Measurements from ENCODE around the gene PHACTR1. TPM values are rescaled to one million over a fixed set of nuclear protein-coding genes. Genes with fewer than 3 reads are reported as not detected.

The PHACTR1 gene
- total RNA-seq, 4 donors from 2014 or later = 1.2 to 3.2 (median 1.6) TPM; not detected in 1

DNA sequence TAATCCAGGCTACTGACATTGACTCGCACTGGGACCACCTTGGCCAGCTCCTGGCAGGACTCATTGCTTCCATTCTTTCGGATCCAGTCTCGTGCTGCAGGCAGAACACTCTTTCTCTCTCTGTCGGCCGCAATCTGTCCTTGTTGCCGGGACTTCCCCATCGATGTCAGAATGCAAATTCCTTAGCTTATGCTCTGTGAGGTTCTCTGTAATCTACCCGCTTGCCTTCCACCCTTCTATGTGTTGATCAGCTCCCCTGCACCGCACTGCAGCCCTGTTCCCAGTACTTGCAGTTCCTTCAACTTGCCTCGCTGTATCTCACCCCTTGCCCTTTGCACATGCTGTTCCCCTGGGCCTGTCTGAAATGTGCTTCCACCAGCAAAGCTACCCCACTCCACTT, 182.0 kb downstream of the PHACTR1 start:
- no peaks in the 10 kb centered on the region for H3K36me3 ChIP-seq
- TF ChIP-seq, protein P1, sequence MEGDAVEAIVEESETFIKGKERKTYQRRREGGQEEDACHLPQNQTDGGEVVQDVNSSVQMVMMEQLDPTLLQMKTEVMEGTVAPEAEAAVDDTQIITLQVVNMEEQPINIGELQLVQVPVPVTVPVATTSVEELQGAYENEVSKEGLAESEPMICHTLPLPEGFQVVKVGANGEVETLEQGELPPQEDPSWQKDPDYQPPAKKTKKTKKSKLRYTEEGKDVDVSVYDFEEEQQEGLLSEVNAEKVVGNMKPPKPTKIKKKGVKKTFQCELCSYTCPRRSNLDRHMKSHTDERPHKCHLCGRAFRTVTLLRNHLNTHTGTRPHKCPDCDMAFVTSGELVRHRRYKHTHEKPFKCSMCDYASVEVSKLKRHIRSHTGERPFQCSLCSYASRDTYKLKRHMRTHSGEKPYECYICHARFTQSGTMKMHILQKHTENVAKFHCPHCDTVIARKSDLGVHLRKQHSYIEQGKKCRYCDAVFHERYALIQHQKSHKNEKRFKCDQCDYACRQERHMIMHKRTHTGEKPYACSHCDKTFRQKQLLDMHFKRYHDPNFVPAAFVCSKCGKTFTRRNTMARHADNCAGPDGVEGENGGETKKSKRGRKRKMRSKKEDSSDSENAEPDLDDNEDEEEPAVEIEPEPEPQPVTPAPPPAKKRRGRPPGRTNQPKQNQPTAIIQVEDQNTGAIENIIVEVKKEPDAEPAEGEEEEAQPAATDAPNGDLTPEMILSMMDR (IDR thresholded peaks at IDR 0.05) = no peak
- TF ChIP-seq EP300 (IDR thresholded peaks at IDR 0.05; ENCODE audit: low read depth) = no peak
- no peak for TF ChIP-seq POLR2AphosphoS5 (IDR thresholded peaks at IDR 0.05)
- TF ChIP-seq POLR2A (IDR thresholded peaks at IDR 0.05) = no peak
- intact Hi-C loops (cut with DNase I; ENCODE audit: low total_unique reads) = loop anchor here (5.0 to 10.0 kb wide), 2 partner anchors 264 to 1286 kb away; no protein-coding TSS in a partner anchor
- no peak overlapping the region for H3K4me3 ChIP-seq
- peaks cover 0 to 7% (median under 1%) of the 10 kb centered on the region in 4 donors for H3K4me1 ChIP-seq
- in situ Hi-C loops (cut with MboI; ENCODE audit: low pct_ligation_motif_present in 1 of 4, low pct_unique_long_range_greater_than_20kb in 1 of 4, low sequenced_read_pairs in 3 of 4) = loop anchor here (10.0 to 25.0 kb wide), 4 partner anchors 254 to 1311 kb away; no protein-coding TSS in a partner anchor
- H3K9me3 ChIP-seq = no peaks in the 10 kb centered on the region
- peaks cover 19% of the 10 kb centered on the region for H3K27me3 ChIP-seq
- no peak overlapping the region for H3K27ac ChIP-seq
- DNase-seq = no peak
- WGBS, 2 donors (ENCODE audit: low coverage in 1 of 2) = 77 to 85% methylated on average over 4 to 10 of the region's 10 CpGs

DNA sequence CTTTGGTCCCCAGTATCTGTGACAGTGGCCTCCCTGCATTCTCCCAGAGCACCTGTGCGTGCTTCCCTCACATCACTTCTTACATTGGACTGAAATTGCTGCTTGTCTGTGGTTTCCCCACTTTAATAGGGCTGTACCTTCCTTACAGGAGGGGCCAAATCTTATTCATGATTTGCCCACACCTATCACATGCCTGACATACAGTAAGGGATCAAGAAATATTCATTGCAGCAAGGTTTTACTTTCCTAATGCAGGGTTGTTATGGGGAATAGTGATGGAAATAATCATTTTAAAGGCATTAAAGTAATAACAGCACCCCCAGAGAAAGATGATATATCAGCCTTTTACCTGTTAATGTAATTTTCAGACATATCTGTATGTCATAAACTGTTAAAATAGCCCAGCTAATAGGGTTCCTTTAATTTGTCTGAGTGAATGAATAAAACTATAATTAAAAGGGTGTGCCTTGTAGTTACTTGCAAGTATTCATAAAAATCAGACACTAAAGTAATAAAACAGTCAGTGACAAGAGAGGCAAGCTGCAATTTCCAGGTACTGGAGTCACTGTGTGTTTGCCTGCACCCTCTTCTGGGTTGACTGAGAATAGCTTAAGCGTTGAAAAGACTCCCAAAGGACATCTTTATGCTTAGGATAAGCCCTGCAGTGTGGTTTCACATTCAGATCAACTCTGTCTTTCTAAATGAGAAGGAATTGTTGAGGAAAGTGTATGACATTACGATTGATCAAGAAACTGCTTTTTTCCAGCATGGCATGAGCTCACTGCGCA, 182.7 kb downstream of the PHACTR1 start:
- no peak overlapping the region for H3K27ac ChIP-seq
- no peaks in the 10 kb centered on the region for H3K36me3 ChIP-seq
- peaks cover 19% of the 10 kb centered on the region for H3K27me3 ChIP-seq
- TF ChIP-seq, protein P1 (IDR thresholded peaks at IDR 0.05) = no peak
- no peak for TF ChIP-seq POLR2AphosphoS5 (IDR thresholded peaks at IDR 0.05)
- DNase-seq = no peak
- intact Hi-C loops (cut with DNase I; ENCODE audit: low total_unique reads) (loop anchor here (5.0 to 10.0 kb wide), 2 partner anchors 264 to 1287 kb away; no protein-coding TSS in a partner anchor), in situ Hi-C loops (cut with MboI; ENCODE audit: low pct_ligation_motif_present in 1 of 4, low pct_unique_long_range_greater_than_20kb in 1 of 4, low sequenced_read_pairs in 3 of 4) (loop anchor here (10.0 to 25.0 kb wide), 4 partner anchors 254 to 1312 kb away; no protein-coding TSS in a partner anchor)
- peaks cover 0 to under 1% (median 0%) of the 10 kb centered on the region in 4 donors for H3K4me1 ChIP-seq
- H3K4me3 ChIP-seq = no peak overlapping the region
- 28 to 38% methylated on average over 2 to 4 of the region's 4 CpGs for WGBS, 2 donors (ENCODE audit: low coverage in 1 of 2)
- no peaks in the 10 kb centered on the region for H3K9me3 ChIP-seq

DNA sequence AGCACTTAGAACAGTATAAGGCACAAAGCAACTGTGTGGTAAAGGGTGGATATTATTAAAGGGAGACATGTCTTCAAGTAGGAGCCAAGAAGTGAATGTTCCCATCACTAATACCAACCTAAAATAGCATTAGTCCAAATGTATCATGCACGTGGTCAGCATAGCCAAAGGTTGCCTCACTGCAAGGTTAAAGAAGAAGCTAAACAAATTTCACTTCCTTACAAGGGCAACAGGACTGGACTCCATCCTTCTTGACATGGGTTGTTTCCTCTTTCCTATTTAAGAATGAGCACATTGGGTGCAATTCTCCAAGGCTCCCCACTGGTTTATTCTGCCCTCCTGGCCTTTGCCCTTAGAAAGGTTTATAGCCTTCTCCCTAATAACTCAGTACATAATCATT, 186.7 kb downstream of the PHACTR1 start:
- Histone ChIP-seq H3K9me3 (no peaks in the 10 kb centered on the region), H3K27ac (no peak overlapping the region), H3K4me1 (no peaks in the 10 kb centered on the region), H3K27me3 (no peaks in the 10 kb centered on the region), H3K36me3 (no peaks in the 10 kb centered on the region), H3K4me3 (no peak overlapping the region)
- in situ Hi-C loops (cut with MboI; ENCODE audit: low pct_ligation_motif_present in 1 of 4, low pct_unique_long_range_greater_than_20kb in 1 of 4, low sequenced_read_pairs in 3 of 4) (loop anchor here in 3 of 4 donors (10.0 to 25.0 kb wide), 2 partner anchors 432 to 434 kb away; partner anchors contain the start of gene TBC1D7 (in 2 of the 3)), intact Hi-C loops (cut with DNase I; ENCODE audit: low total_unique reads) (no loop called here)
- WGBS, 2 donors (ENCODE audit: low coverage in 1 of 2) = 25 to 33% methylated on average over 1 of the region's 1 CpG
- TF ChIP-seq, protein P1 (IDR thresholded peaks at IDR 0.05) = no peak
- no peak for TF ChIP-seq POLR2AphosphoS5 (IDR thresholded peaks at IDR 0.05)
- no peak for TF ChIP-seq EP300 (IDR thresholded peaks at IDR 0.05; ENCODE audit: low read depth)
- TF ChIP-seq POLR2A (IDR thresholded peaks at IDR 0.05) = no peak
- no peak for DNase-seq

DNA sequence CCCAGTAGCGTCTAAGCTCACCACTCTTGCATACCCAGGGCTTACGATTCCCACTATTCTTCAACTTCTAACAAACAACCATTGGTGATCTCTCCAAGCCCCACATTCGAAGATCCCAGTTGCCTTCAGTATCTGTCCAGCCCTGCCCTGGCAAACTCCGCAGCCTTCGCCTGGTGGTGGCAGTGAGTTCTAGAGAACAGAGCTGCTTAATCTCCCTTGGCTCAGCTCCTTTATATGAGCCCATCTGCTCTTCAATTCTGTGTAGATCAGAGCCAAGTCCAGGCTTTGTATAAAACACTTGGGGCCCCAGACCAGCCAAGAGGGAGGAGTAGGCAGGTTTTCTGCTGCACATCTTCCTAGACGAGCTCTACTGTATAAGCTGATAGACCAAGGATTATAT, 193.3 kb downstream of the PHACTR1 start:
- in situ Hi-C loops (cut with MboI; ENCODE audit: low pct_ligation_motif_present in 1 of 4, low pct_unique_long_range_greater_than_20kb in 1 of 4, low sequenced_read_pairs in 3 of 4) = loop anchor here in 3 of 4 donors (10.0 to 25.0 kb wide), 2 partner anchors 425 to 427 kb away; partner anchors contain the start of gene TBC1D7 (in 2 of the 3)
- Histone ChIP-seq H3K27me3 (no peaks in the 10 kb centered on the region), H3K9me3 (no peaks in the 10 kb centered on the region), H3K27ac (no peak overlapping the region), H3K4me1 (no peaks in the 10 kb centered on the region), H3K36me3 (no peaks in the 10 kb centered on the region), H3K4me3 (no peak overlapping the region)
- TF ChIP-seq POLR2AphosphoS5 (IDR thresholded peaks at IDR 0.05) (no peak), EP300 (IDR thresholded peaks at IDR 0.05; ENCODE audit: low read depth) (no peak), POLR2A (IDR thresholded peaks at IDR 0.05) (no peak)
- TF ChIP-seq, protein P1 (IDR thresholded peaks at IDR 0.05) = no peak
- intact Hi-C loops (cut with DNase I; ENCODE audit: low total_unique reads) = loop anchor here (5.0 kb wide), 1 partner anchor 422 kb away; no protein-coding TSS in a partner anchor
- DNase-seq = no peak
- 79% methylated on average over 6 of the region's 6 CpGs; no CpG with 5 or more reads in 1 of the 2 donors for WGBS, 2 donors (ENCODE audit: low coverage in 1 of 2)
